K562 treated with DMSO at 1 percent for 48 hours (cell line): Measurements from ENCODE around the gene TOPORS. TPM values are rescaled to one million over a fixed set of nuclear protein-coding genes. Genes with fewer than 3 reads are reported as not detected.

Experiments
- total RNA-seq: library from RNA; unstranded; fragments of 300-600 nt; gene quantifications from 2 replicates; pipeline ENCODE4 v1.2.3, GENCODE V29; 2022; ENCODE audit warnings: low replicate concordance; ENCODE audit errors: extremely low read depth

Gene TOPORS
- not detected in 2 replicates for total RNA-seq

GRCh38 chr9:32552172-32552872 is at the start of gene TOPORS, which contains the start of gene SMIM27:
TSS of gene TOPORS (minus strand) at chr9:32552586. CDS start at chr9:32552436, 150 bp downstream.
TSS of gene SMIM27 (plus strand) at chr9:32552327. CDS start at chr9:32552435, 108 bp downstream.

GRCh38 chr9:32572900-32573523 is 20.6 kb upstream of the TOPORS start, which contains the start of gene NDUFB6:
TSS of gene NDUFB6 (minus strand) at chr9:32573159. CDS start at chr9:32573060, 99 bp downstream.

GRCh38 chr9:32526041-32526706 is 26.2 kb downstream of the TOPORS start, which contains the start of gene RIGI:
TSS of gene RIGI (minus strand) at chr9:32526196. CDS start at chr9:32526166, 30 bp downstream.

Other genes with a start within 250 kb of the TOPORS start
- gene ACO1, start 167.9 kb downstream of the TOPORS start, total RNA-seq: not detected in 2 replicates
- gene RIGI, start 26.4 kb downstream of the TOPORS start, total RNA-seq: not detected in 2 replicates
- gene SMIM27, start 259 bp downstream of the TOPORS start, total RNA-seq: not detected in 2 replicates
- gene NDUFB6, start 20.6 kb upstream of the TOPORS start, total RNA-seq: not detected in 2 replicates
- not detected in 2 replicates for gene TAF1L, start 83.1 kb upstream of the TOPORS start, total RNA-seq
- not detected in 2 replicates for gene TMEM215, start 231.0 kb upstream of the TOPORS start, total RNA-seq